Calu3 (cell line): ENCODE measurements around the gene SLC25A21. TPM values are rescaled to one million over a fixed set of nuclear protein-coding genes. Genes with fewer than 3 reads are reported as not detected.

Experiments used
- BruUV-seq: library from RNA; stranded (reverse); fragments of 400-500 nt; replicated peaks from 2 replicates; lab custom pipeline; 2021; lab: Mats Ljungman, UMichigan
- CTCF ChIA-PET: fragments of 300-600 bp; sonication (Branson Sonifier 250); formaldehyde crosslinking; loops from one replicate; lab custom pipeline; 2022; ENCODE audit warnings: antibody characterized with exemption; lab: Charles Lee
- DNase-seq: peaks from one replicate; pipeline ENCODE4 v3.0.0; 2022
- H3K27ac Mint-ChIP-seq: one replicate; pipeline ENCODE4 v1.8.0; 2022; ENCODE audit warnings: mixed read lengths; ENCODE audit not compliant: unreplicated experiment
- H3K27me3 Mint-ChIP-seq: one replicate; pipeline ENCODE4 v1.8.0; 2022; ENCODE audit warnings: mixed read lengths; ENCODE audit not compliant: unreplicated experiment
- H3K36me3 Mint-ChIP-seq: one replicate; pipeline ENCODE4 v1.8.0; 2022; ENCODE audit warnings: mild to moderate bottlenecking, moderate library complexity, mixed read lengths; ENCODE audit not compliant: insufficient read depth, unreplicated experiment
- H3K4me1 Mint-ChIP-seq: one replicate; pipeline ENCODE4 v1.8.0; 2022; ENCODE audit warnings: mild to moderate bottlenecking, low read depth, mixed read lengths; ENCODE audit not compliant: unreplicated experiment
- H3K4me3 Mint-ChIP-seq: one replicate; pipeline ENCODE4 v1.8.0; 2022; ENCODE audit warnings: mild to moderate bottlenecking, low read depth, moderate library complexity, mixed read lengths; ENCODE audit not compliant: unreplicated experiment
- H3K9me3 Mint-ChIP-seq: one replicate; pipeline ENCODE4 v1.8.0; 2022; ENCODE audit warnings: low read depth, mixed read lengths; ENCODE audit not compliant: unreplicated experiment
- intact Hi-C: fragments of 100-400 bp; cut with micrococcal nuclease; formaldehyde crosslinking; loops from one replicate; pipeline ENCODE4 v1.10.0; 2022; ENCODE audit not compliant: unreplicated experiment
- total RNA-seq: library from RNA; stranded (reverse); gene quantifications from 2 replicates; pipeline ENCODE4 v1.2.3, GENCODE V29; 2022
- TF ChIP-seq, protein P1 (sequence below): fragments of 200-600 bp; IDR thresholded peaks from one replicate; pipeline ENCODE4 v1.8.0; 2022; ENCODE audit warnings: antibody characterized with exemption; ENCODE audit not compliant: unreplicated experiment

SLC25A21 gene
- total RNA-seq, 1 experiment from 2014 or later, result 1.4 TPM

DNA sequence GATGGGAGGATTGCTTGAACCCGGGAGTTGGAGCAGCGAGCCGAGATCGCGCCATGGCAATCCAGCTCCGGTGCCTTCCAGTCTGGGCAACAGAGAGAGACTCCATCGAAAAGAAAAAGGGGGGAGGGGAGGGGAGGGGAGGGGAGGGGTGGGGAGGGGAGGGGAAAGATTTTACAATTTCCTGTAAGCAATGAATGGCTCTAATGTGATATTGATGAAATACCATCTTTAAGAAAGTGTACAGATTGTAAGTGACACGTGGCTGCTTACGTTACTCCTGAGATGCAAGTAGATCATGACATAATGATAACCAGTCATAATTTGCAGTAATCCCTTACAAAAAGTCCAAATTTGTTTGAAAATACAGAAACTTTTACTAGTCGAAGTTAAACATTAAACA, 1.4 kb downstream of the SLC25A21 start:
- BruUV-seq, result no TSS peak
- no peaks in the 10 kb centered on the region for H3K4me1 Mint-ChIP-seq
- CTCF ChIA-PET, result no interaction called here

DNA sequence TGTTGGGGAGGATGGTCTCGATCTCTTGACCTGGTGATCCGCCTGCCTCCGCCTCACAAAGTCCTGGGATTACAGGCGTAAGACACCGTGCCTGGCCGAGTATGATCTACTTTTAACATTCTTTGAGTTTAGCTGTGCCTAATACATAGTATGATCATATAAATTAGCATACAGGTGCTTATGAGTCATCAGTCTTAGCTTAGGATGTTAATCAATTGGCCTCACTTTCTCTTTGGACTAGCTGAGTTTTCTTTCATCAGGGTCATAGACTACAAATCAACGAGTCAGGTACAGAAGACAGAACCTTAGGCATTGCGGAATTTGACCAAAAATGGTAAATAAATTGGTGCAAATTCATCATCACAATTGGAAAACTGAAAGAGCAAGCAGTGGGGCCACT, 2.2 kb downstream of the SLC25A21 start:
- Mint-ChIP-seq H3K4me1 (no peaks in the 10 kb centered on the region), H3K27me3 (no peaks in the 10 kb centered on the region), H3K27ac (no peak overlapping the region), H3K36me3 (peaks cover 11% of the 10 kb centered on the region), H3K9me3 (no peaks in the 10 kb centered on the region), H3K4me3 (no peak overlapping the region)
- CTCF ChIA-PET, result no interaction called here
- intact Hi-C loops, result loop anchor here (5.0 kb wide), 1 partner anchor 62 kb away; no protein-coding TSS in a partner anchor
- no peak for DNase-seq
- BruUV-seq, result no TSS peak
- TF ChIP-seq, protein P1, sequence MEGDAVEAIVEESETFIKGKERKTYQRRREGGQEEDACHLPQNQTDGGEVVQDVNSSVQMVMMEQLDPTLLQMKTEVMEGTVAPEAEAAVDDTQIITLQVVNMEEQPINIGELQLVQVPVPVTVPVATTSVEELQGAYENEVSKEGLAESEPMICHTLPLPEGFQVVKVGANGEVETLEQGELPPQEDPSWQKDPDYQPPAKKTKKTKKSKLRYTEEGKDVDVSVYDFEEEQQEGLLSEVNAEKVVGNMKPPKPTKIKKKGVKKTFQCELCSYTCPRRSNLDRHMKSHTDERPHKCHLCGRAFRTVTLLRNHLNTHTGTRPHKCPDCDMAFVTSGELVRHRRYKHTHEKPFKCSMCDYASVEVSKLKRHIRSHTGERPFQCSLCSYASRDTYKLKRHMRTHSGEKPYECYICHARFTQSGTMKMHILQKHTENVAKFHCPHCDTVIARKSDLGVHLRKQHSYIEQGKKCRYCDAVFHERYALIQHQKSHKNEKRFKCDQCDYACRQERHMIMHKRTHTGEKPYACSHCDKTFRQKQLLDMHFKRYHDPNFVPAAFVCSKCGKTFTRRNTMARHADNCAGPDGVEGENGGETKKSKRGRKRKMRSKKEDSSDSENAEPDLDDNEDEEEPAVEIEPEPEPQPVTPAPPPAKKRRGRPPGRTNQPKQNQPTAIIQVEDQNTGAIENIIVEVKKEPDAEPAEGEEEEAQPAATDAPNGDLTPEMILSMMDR, result no peak

More for the DNA sequence above, 1.4 kb downstream of the SLC25A21 start:
- TF ChIP-seq, protein P1, result no peak
- H3K4me3 Mint-ChIP-seq, result no peak overlapping the region
- no peaks in the 10 kb centered on the region for H3K9me3 Mint-ChIP-seq
- intact Hi-C loops, result loop anchor here (5.0 kb wide), 1 partner anchor 61 kb away; no protein-coding TSS in a partner anchor
- H3K27ac Mint-ChIP-seq, result no peak overlapping the region
- H3K27me3 Mint-ChIP-seq, result no peaks in the 10 kb centered on the region
- peaks cover 11% of the 10 kb centered on the region for H3K36me3 Mint-ChIP-seq
- DNase-seq, result no peak

DNA sequence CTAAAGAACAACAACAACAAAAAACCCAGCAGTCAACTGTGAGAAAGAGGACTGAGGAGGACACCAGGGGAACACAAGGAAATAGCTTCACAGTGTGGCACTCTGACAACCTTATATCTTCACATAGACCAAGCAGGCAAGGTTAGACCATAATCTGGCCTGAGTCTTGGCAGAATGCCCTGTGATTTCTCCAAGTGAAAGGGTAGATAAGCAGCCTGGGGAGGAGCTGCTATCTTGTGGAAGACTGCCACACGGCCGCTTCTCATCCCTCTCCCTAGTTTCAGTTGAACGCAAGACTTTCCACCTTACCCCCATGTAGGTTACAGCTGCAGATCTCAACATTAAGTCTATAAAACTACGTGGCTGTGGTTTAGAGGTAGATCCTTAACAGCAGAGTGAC, 3.7 kb downstream of the SLC25A21 start:
- TF ChIP-seq, protein P1, result no peak
- CTCF ChIA-PET, result no interaction called here
- Mint-ChIP-seq H3K27me3 (no peaks in the 10 kb centered on the region), H3K36me3 (peaks cover 11% of the 10 kb centered on the region), H3K4me1 (no peaks in the 10 kb centered on the region), H3K4me3 (no peak overlapping the region), H3K27ac (no peak overlapping the region), H3K9me3 (no peaks in the 10 kb centered on the region)
- intact Hi-C loops, result no loop called here
- no peak for DNase-seq
- BruUV-seq, result no TSS peak

DNA sequence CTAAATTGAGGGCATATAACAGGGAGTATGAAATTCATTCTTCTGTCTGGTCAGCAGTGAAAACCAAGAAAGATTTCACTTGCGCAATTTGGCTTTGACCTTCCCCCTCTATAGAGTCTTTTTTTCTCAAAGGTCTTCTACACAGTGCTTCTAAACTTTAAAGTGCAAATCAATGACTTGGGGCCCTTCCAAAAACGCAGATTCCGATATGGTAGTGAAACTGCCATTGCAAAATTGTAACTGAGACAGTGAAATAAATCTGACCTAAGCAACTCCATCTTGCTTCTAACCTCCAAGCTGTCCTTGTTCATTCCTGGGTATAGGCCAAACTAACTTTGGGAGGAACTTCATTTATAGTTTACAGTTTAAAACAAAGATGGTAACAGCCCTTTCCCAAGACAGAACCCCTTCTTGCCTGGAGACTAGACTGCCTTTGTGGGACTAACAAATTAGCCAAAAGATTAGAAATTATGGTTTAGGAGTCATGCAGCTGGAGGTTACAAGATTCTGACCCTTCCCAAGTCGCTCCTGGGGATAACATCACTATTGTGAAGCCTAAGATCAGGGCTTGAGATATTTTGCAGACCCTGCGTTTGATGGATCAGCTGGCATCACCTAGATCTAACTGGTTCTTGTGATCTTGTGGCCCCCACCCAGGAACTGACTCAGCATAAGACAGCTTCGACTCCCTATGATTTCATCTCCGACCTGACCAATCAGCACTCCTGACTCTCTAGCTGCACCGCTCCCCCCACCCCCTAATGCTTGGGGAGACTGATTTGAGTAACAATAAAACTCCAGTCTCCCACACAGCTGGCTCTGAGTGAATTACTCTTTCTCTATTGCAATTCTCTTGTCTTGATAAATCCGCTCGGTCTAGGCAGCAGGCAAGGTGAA, 5.0 kb downstream of the SLC25A21 start:
- CTCF ChIA-PET, result no interaction called here
- Mint-ChIP-seq H3K4me3 (no peak overlapping the region), H3K27ac (no peak overlapping the region), H3K27me3 (no peaks in the 10 kb centered on the region), H3K9me3 (no peaks in the 10 kb centered on the region), H3K36me3 (peaks cover 7% of the 10 kb centered on the region), H3K4me1 (no peaks in the 10 kb centered on the region)
- intact Hi-C loops, result no loop called here
- no TSS peak for BruUV-seq
- TF ChIP-seq, protein P1, result no peak
- no peak for DNase-seq
